HG02840 (cell line): Measurements from ENCODE around the gene SCYGR2.
"Not testable (repeated sequence)": the region's sequence is repeated elsewhere in the genome, so short reads cannot be mapped to it uniquely, and the experiment has no call there.

ENCODE experiments used
- ATAC-seq: cut with Tn5 transposase; IDR thresholded peaks from one replicate; pipeline ENCODE4 v1.9.1; 2021; ENCODE audit warnings: mild to moderate bottlenecking, moderate library complexity, moderate number of reproducible peaks; ENCODE audit not compliant: unreplicated experiment, low FRiP score

Gene SCYGR2, protein sequence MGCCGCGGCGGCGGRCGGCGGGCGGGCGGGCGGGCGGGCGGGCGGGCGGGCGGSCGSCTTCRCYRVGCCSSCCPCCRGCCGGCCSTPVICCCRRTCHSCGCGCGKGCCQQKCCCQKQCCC

DNA sequence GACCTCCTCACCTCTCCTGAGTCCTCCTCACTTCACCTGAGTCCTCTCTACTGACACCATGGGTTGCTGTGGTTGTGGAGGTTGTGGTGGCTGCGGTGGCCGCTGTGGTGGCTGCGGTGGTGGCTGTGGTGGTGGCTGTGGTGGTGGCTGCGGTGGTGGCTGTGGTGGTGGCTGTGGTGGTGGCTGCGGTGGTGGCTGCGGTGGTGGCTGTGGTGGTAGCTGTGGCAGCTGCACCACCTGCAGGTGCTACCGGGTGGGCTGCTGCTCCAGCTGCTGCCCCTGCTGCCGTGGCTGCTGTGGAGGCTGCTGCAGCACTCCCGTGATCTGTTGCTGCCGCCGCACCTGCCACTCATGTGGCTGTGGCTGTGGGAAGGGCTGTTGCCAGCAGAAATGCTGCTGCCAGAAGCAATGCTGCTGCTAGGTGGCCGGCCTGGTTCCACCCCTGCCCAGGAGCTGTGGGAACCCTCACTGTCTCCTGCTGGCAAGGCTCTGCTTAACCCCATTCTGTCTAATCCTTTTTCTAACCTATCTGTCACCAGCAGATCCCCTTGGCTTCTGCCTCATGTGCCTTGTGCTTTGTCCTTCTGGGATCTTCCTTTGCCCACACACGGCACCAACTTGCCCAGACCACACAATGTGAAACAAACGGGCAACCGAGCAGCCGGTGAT, at the start of gene SCYGR2:
Gene SCYGR2 (plus strand): TSS at position 59 of the 669 bp plus-strand sequence. CDS start 0 bp downstream, at position 59.
- not testable (repeated sequence) for ATAC-seq

DNA sequence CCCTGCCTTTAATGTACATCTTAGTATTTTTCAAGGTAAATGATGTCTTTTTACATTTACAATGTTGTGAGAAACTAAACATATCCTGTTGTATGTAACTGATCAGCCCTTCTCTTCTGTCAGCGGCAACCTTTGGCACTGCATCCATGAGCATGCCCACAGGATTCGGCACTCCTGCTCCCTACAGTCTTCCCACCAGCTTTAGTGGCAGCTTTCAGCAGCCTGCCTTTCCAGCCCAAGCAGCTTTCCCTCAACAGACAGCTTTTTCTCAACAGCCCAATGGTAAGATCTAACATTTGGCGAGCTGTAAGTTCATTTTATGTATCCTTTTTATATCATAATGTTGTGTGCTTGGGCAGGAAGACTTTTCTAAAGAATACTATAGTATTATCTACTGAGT, 46.9 kb upstream of the SCYGR2 start:
- no peak for ATAC-seq

DNA sequence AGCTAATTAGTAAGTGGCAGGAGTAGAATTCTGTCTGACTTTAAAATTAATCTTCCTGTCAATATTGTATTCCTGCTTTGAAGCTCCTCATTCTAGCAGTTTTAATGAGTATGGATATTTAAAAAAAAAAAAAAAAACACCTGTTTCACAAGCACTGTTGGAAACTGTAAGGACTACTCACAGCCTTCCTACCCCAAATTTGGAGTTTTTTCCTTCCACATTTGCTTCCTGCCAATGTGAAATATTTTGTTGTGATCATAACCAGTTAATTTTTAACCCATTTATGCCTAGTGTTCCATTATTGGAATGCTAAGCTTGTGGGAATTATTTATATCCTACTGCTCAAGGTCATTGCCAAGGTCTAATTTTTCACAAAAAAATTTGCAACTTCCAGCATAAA, 36.1 kb upstream of the SCYGR2 start:
- no peak for ATAC-seq

DNA sequence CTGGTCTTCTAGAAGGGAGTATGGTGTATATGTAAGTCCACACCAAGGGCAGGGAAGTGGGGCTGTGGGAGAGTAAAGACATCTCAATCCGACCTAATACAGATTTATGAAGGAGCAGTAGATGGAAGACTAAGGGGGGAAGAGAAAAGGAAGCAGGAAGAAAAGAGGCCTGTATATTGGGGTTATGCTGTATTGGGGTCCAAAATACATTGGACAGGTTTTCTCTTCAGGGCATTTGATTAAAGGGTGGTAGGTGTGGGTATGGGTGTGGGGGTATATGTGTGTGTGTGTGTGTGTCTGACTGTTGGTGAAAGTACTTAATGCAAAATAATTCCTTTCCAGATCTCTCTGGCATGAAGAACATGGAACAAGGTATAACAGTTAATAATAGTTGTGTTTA, 33.6 kb upstream of the SCYGR2 start:
- no peak for ATAC-seq

GRCh38 chr2:227566012-227566411, 32.7 kb upstream of the SCYGR2 start:
- ATAC-seq = no peak

DNA sequence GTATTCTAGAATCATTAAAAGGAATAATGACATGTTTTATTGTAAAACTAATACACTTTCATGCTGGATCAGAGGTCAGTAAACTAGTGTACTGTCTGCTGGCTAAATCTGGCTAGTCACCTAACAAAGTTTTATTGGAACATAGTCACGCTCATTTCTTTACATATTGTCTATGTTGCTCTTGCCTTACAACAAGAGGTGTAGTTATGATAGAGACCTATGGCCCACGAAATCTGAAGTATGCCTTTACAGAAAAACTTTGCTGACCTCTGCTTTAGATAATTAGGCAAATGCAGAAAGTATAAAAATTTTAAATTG, 29.9 kb upstream of the SCYGR2 start:
- no peak for ATAC-seq

- no peak for ATAC-seq
These were observed 28.1 kb upstream of the SCYGR2 start for GRCh38 chr2:227570615-227571014.

GRCh38 chr2:227576110-227576509, 22.6 kb upstream of the SCYGR2 start:
- no peak for ATAC-seq

DNA sequence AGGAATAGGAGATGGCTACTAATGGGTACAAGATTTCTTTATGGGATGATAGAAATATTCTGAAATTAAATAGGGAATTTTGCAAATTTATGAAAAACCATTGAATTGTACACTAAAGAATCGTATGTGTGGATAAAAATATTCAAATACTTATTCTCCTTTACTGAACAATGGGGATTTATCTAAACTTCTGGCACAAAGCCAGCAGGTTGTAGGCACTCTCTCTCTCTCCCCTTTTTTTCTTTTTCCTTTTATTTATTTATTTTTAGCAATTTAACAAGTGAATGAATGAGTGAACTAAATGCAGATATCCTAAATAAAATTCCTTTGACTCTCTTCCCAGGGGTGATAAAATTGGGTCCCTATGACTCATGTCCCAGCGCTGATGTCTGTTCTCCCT, 21.9 kb upstream of the SCYGR2 start:
- ATAC-seq = no peak

GRCh38 chr2:227577555-227577954, 21.1 kb upstream of the SCYGR2 start:
- no peak for ATAC-seq

GRCh38 chr2:227578642-227579041, 20.1 kb upstream of the SCYGR2 start:
- no peak for ATAC-seq

- ATAC-seq = no peak
These were observed 18.9 kb upstream of the SCYGR2 start for GRCh38 chr2:227579791-227580190.

DNA sequence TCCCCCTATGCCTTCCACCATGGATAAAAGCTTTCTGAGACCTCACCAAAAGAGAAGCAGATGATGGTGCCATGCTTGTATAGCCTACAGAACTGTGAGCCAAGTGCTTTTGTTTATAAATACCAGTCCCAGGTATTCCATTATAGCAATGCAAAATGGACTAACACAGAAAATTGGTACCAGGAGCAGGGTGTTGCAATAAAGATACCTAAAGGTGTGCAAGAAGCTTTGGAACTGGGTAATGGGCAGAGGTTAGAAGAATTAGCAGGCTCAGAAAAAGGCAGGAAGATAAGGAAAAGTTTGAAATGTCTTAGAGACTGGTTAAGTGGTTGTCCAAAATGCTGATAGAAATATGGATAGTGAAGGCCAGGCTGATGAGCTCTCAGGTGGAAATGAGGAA, 16.3 kb upstream of the SCYGR2 start:
- ATAC-seq = no peak

- ATAC-seq = no peak
These were observed 5.9 kb upstream of the SCYGR2 start for GRCh38 chr2:227592694-227593387.

DNA sequence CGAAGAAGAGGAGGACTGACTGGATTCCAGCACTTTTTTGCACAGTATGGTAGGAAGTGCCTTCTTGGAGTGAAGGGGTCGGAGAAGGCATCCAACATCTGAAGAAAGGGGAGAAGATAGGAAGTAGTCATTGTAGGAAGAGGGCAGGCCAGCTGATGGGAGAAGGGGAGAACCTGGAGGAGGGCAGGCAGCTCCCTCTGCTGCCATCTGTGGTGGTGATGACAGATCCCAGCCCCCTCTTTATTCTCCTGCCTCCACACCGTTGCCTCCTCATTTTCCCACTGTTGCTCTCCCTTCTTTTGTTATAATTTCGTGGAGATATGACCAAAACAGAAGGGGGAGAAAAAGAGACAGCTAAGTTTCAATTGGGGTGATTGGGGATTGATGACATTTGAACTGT, 2.9 kb upstream of the SCYGR2 start:
- ATAC-seq = no peak

DNA sequence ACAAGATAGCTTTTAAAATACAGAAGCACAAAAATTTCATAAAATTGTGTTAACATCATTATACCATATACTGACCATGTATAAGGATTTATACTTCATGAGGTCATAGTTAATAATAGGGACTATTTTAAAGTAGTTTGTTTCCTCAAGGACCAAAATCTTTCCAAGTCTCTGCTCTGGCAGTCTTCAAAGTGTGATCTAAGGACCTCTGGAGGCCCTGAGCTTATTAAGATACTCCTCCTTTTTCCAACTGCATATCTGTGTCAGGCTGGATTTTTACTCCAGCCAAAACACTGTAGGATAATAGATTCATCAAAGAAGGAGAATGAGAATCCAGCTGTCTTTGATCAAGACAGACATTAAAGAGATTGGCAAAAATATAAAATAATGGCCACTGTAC, 1.7 kb upstream of the SCYGR2 start:
- ATAC-seq = no peak

GRCh38 chr2:227597998-227598397, 695 bp upstream of the SCYGR2 start:
- ATAC-seq = no peak

GRCh38 chr2:227602358-227602757, 3.7 kb downstream of the SCYGR2 start:
- no peak for ATAC-seq

DNA sequence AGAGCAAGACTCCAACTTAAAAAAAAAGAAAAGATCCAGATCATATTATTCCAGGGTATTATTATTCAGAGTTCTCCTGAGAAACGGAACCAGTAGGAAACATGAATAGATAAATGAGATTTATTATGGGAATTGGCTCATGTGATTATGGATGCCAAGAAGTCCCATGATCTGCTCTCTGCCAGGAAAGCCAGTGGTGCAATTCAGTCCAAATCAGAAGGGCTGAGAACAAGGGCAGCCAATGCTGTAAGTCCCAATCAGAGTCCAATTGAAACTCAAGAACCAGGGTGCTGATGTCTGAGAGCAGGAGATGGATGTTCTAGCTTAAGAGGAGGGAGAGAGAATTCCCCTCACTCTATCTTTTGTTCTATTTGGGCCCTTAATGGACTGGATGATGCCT, 7.8 kb downstream of the SCYGR2 start:
- ATAC-seq = no peak

DNA sequence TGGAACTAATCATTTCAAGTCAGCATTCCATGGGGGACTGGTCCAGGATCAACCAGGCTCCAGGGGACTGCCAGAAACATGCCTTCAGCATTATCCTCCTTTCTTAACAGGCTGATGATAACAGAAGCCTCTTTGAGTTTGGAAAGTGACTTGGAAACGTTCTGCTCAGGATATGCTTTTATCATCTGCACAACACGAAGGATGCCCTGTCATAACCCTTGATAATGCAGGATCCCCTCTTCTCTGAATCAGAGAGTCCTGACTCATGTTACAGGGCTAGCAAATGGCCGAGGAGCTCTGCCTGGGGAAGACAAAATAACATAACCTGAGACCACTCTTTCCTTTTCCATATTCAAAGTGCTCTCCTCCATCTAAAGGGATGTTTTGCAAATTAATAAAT, 9.2 kb downstream of the SCYGR2 start:
- ATAC-seq = no peak

GRCh38 chr2:227608561-227609338, 10.1 kb downstream of the SCYGR2 start:
- ATAC-seq = no peak
